Uterus (tissue), 4 donors: ENCODE data around the gene MAML2. TPM values are rescaled to one million over a fixed set of nuclear protein-coding genes. Genes with fewer than 3 reads are reported as not detected.

Experiments
- DNase-seq, 2 donors: peaks; one replicate each; pipeline ENCODE4 v3.0.0-alpha.2; 2019 to 2020
- H3K27ac ChIP-seq, 2 donors: fragments of 200-600 bp; sonication (generic); 1 replicate in 1 of 2; 2 replicates in 1 of 2; pipeline ENCODE4 v1.5.1; 2016 to 2018
- H3K27me3 ChIP-seq, 2 donors: fragments of 200-600 bp; sonication (generic); one replicate each; pipeline ENCODE4 v1.5.1; 2018 to 2019; ENCODE audit warnings: control low read depth in 1 of 2
- H3K36me3 ChIP-seq, 2 donors: fragments of 200-600 bp; sonication (generic); one replicate each; pipeline ENCODE4 v1.5.1; 2019; ENCODE audit warnings: control low read depth in 1 of 2
- H3K4me1 ChIP-seq, 2 donors: fragments of 200-600 bp; sonication (generic); one replicate each; pipeline ENCODE4 v1.5.1; 2018 to 2019; ENCODE audit warnings: control low read depth in 1 of 2
- H3K4me3 ChIP-seq, 2 donors: fragments of 200-600 bp; sonication (generic); 1 replicate in 1 of 2; 2 replicates in 1 of 2; pipeline ENCODE4 v1.5.1; 2018 to 2019; ENCODE audit warnings: mild to moderate bottlenecking in 1 of 2
- H3K9me3 ChIP-seq, 2 donors: fragments of 200-600 bp; sonication (generic); one replicate each; pipeline ENCODE4 v1.5.1; 2019; ENCODE audit warnings: control low read depth in 1 of 2
- CTCF ChIP-seq, 4 experiments: fragments of 200-600 bp in 2 of 4; fragments of 450-650 bp in 2 of 4; sonication (generic) in 2 of 4; IDR thresholded peaks; one replicate each; pipeline ENCODE4 v1.5.1; 2016 to 2019; ENCODE audit warnings: antibody characterized with exemption in 4 of 4, mild to moderate bottlenecking in 2 of 4, moderate library complexity in 1 of 4
- POLR2A ChIP-seq, 2 donors: fragments of 450-650 bp; IDR thresholded peaks; one replicate each; pipeline ENCODE4 v1.6.1; 2016; ENCODE audit warnings: antibody characterized with exemption in 2 of 2, mild to moderate bottlenecking in 1 of 2, moderate library complexity in 1 of 2
- intact Hi-C: fragments of 100-400 bp; cut with DNase I; formaldehyde crosslinking; loops from one replicate; pipeline ENCODE4 v1.15.1; 2023; ENCODE audit warnings: low total_unique reads
- total RNA-seq, 4 donors: library from RNA; depleted of rRNA in 3 of 4; stranded (reverse); fragments of >200 nt in 3 of 4; gene quantifications; one replicate each; pipeline versions ENCODE4 v1.1.0 to v1.2.4, GENCODE V29; 2014 to 2023
- donor health status: DM: yes; HTN: yes; CAD: no.

MAML2 gene
- total RNA-seq, 4 donors from 2014 or later, result 8.2 to 35.9 (median 19.8) TPM

DNA sequence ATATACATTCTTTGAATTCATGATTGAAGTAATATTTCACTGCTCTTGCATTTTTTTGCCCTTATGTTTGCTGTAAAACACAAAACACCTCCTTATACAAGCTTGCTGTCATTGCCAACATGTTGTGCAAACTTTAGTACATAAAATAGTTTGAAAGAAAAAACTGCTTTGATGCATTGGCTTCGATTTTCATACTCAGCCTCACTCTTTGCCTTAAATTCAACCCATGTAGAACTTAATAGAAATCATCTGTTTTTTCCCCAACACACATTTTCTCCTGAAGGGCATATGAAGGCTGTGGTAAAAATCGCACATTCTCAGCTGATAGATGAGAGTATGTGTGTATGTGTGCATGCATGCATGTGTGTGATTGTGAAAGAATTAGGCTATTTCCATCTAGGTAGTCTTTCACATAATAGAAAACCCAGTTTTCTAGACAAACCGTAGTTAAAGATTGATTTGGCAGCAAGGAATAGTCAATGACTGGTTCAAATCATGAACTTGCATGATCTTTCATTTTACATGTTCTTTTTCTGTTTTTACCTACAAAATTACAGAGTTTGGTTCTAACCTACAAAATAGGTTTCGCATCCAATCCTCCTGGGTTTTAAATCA, 346.3 kb downstream of the MAML2 start:
- Histone ChIP-seq H3K27me3 (no peaks in the 10 kb centered on the region), H3K4me1 (no peaks in the 10 kb centered on the region), H3K27ac (no peak overlapping the region), H3K4me3 (no peak overlapping the region), H3K36me3 (no peaks in the 10 kb centered on the region), H3K9me3 (no peaks in the 10 kb centered on the region)
- no peak for DNase-seq
- TF ChIP-seq CTCF (IDR thresholded peaks at IDR 0.05) (no peak), POLR2A (IDR thresholded peaks at IDR 0.05) (no peak)
- intact Hi-C loops, result no loop called here

DNA sequence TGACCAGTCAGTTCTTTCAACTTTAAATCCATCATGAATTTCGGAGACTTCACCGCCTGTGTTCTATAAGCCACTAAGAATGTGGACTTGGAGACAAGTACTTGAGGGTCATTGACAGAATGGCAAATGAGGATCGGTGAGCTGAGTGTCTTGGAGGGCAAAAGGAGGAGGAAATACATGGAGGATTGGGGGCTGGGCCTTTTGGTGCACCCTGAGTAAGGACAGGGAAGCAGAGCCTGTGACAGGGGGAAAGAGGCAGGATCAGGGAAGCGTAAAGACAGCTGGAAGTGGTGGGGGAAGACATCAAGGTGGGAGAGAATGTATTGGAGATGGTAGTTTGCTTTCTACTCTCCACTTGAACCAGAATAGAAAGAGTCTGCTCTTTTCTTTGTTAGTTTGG, 348.7 kb downstream of the MAML2 start:
- Histone ChIP-seq H3K36me3 (no peaks in the 10 kb centered on the region), H3K4me3 (no peak overlapping the region), H3K27me3 (no peaks in the 10 kb centered on the region), H3K4me1 (no peaks in the 10 kb centered on the region), H3K27ac (no peak overlapping the region), H3K9me3 (no peaks in the 10 kb centered on the region)
- DNase-seq, result no peak
- intact Hi-C loops, result no loop called here
- no peak for TF ChIP-seq CTCF (IDR thresholded peaks at IDR 0.05)
- no peak for TF ChIP-seq POLR2A (IDR thresholded peaks at IDR 0.05)

DNA sequence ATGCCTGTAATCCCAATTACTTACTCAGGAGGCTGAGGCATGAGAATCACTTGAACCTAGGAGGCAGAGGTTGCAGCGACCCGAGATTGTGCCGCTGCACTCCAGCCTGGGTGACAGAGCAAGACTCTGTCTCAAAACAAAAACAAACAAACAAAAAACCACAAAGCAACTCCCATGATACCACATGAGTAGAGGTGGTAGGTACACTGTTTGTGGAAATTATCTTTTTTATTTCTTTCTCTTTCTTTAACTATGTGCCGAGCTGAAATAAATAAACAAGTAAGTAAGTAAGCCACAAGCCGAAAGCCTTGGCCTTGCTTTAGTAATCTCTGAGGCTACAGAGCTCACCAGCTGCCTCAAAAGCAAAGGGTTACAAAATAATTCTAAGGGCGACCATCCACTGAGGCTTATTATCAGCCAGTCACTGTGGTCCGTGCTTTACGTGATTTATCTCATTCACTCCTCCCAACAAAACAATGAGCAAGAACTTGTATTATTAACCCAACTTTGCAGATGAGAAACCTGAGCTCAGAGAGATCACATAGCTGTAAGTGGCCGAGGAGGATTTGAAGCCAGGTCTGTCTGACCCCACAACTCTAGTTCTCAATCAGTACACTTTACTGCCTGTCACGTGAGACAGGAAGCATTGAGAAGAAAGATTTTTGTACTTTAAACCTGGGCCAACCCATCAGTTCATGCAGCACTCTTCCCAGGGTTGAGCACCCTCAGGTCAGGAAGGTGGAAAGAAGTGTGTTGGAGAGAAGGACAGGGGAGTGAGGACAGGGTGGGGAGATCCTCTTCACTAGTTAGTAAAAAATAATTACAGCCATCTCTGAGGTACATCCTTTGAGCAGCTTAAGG, 349.3 kb downstream of the MAML2 start:
- intact Hi-C loops, result no loop called here
- H3K27ac ChIP-seq, result no peak overlapping the region
- DNase-seq, result no peak

GRCh38 chr11:95991545-95991944, 351.4 kb downstream of the MAML2 start:
- TF ChIP-seq CTCF (IDR thresholded peaks at IDR 0.05) (no peak), POLR2A (IDR thresholded peaks at IDR 0.05) (no peak)
- Histone ChIP-seq H3K36me3 (no peaks in the 10 kb centered on the region), H3K27me3 (no peaks in the 10 kb centered on the region), H3K4me1 (no peaks in the 10 kb centered on the region), H3K27ac (peak overlapping the region in 1 of 2 donors; percentile 26), H3K4me3 (no peak overlapping the region), H3K9me3 (no peaks in the 10 kb centered on the region)
- intact Hi-C loops, result no loop called here
- no peak for DNase-seq

More for the DNA sequence above, 349.3 kb downstream of the MAML2 start:
- Histone ChIP-seq H3K27me3 (no peaks in the 10 kb centered on the region), H3K4me3 (no peak overlapping the region), H3K4me1 (no peaks in the 10 kb centered on the region), H3K9me3 (no peaks in the 10 kb centered on the region), H3K36me3 (no peaks in the 10 kb centered on the region)
- TF ChIP-seq POLR2A (IDR thresholded peaks at IDR 0.05), result no peak
- TF ChIP-seq CTCF (IDR thresholded peaks at IDR 0.05), result no peak

DNA sequence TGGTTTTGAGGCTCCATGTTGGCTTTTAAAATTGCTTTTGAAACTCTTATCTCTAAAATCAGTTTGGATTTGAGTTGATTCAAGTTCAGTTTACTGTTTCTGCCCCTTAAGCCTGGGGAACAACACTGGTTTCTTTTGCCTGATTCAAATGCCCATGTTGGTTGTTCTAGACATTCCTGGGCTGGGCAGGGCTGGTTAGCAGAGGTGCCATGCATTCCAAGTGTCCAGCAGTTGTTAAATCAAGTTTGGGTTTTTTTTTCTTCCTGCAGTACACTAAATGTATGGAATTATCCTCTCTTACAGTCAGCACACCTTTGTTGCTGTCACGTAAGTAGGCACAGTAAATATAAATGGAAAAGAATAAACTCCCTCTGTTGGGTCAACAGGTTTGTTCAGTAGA, 351.9 kb downstream of the MAML2 start:
- Histone ChIP-seq H3K9me3 (no peaks in the 10 kb centered on the region), H3K27me3 (no peaks in the 10 kb centered on the region), H3K4me3 (no peak overlapping the region), H3K36me3 (no peaks in the 10 kb centered on the region), H3K27ac (no peak overlapping the region), H3K4me1 (no peaks in the 10 kb centered on the region)
- intact Hi-C loops, result no loop called here
- TF ChIP-seq CTCF (IDR thresholded peaks at IDR 0.05) (no peak), POLR2A (IDR thresholded peaks at IDR 0.05) (no peak)
- DNase-seq, result no peak
